Prostate gland (tissue), 2 donors: ENCODE data around the gene CST11. TPM values are rescaled to one million over a fixed set of nuclear protein-coding genes. Genes with fewer than 3 reads are reported as not detected.

Experiments
- DNase-seq: peaks from one replicate; pipeline ENCODE4 v3.0.0-alpha.2; 2019; ENCODE audit warnings: low spot score
- H3K27ac ChIP-seq, 2 donors: fragments of 200-600 bp; sonication (generic); 2 replicates each; pipeline ENCODE4 v1.5.1; 2017 to 2019
- H3K27me3 ChIP-seq: fragments of 200-600 bp; sonication (generic); replicated peaks from 2 replicates; pipeline ENCODE4 v1.5.1; 2019; ENCODE audit not compliant: insufficient read depth
- H3K36me3 ChIP-seq, 2 donors: fragments of 200-600 bp; sonication (generic); 1 replicate in 1 of 2; 2 replicates in 1 of 2; pipeline versions ENCODE4 v1.5.1 to v1.8.1; 2017 to 2019
- H3K4me1 ChIP-seq: fragments of 200-600 bp; sonication (generic); replicated peaks from 2 replicates; pipeline ENCODE4 v1.5.1; 2019
- H3K4me3 ChIP-seq, 2 donors: fragments of 200-600 bp; sonication (generic); 2 replicates each; pipeline ENCODE4 v1.5.1; 2017 to 2019
- H3K9me3 ChIP-seq: fragments of 200-600 bp; sonication (generic); 2 replicates; pipeline ENCODE4 v1.5.1; 2017
- CTCF ChIP-seq, 4 experiments: fragments of 200-600 bp in 2 of 4; fragments of 450-650 bp in 2 of 4; sonication (generic) in 2 of 4; IDR thresholded peaks; 1 replicate in 3 of 4; 2 replicates in 1 of 4; pipeline ENCODE4 v1.5.1; 2016 to 2019; ENCODE audit warnings: antibody characterized with exemption in 4 of 4, mild to moderate bottlenecking in 2 of 4, moderate library complexity in 2 of 4
- POLR2A ChIP-seq: fragments of 450-650 bp; IDR thresholded peaks from one replicate; pipeline ENCODE4 v1.6.1; 2016; ENCODE audit warnings: antibody characterized with exemption, mild to moderate bottlenecking
- POLR2AphosphoS5 ChIP-seq: sonication (generic); formaldehyde crosslinking; IDR thresholded peaks from one replicate; pipeline ENCODE4 v1.6.1; 2017; ENCODE audit warnings: antibody characterized with exemption
- WGBS: methylation state at CpG from one replicate; pipeline ENCODE4 v1.1.5; 2018; 5-methylcytosine and 5-hydroxymethylcytosine counted together
- intact Hi-C: fragments of 100-400 bp; cut with DNase I; formaldehyde crosslinking; loops from one replicate; pipeline ENCODE4 v1.14.2; 2022
- total RNA-seq, 2 donors: library from RNA; depleted of rRNA; stranded (reverse); fragments of >200 nt; gene quantifications; one replicate each; pipeline ENCODE4 v1.1.0, GENCODE V29; 2016

The CST11 gene
- total RNA-seq, 2 donors from 2014 or later, result not detected

GRCh38 chr20:23490817-23491216, 38.1 kb upstream of the CST11 start, which contains the start of gene CST8:
Gene CST8 (plus strand): TSS chr20:23491117. CDS start chr20:23491668, 551 bp downstream.
- no peak within 1 kb of the TSS for H3K4me3 ChIP-seq
- no peaks in the 10 kb centered on the region for H3K9me3 ChIP-seq
- TF ChIP-seq CTCF (IDR thresholded peaks at IDR 0.05) (no peak), POLR2A (no peak), POLR2AphosphoS5 (no peak)
- H3K27ac ChIP-seq, result no peak within 1 kb of the TSS
- intact Hi-C loops, result no loop called here
- H3K27me3 ChIP-seq, result no peaks in the 10 kb centered on the region
- no peaks in the 10 kb centered on the region for H3K36me3 ChIP-seq
- H3K4me1 ChIP-seq, result no peaks in the 10 kb centered on the region
- DNase-seq, result no peak
- WGBS, result 96% methylated on average over 5 of the region's 5 CpGs

DNA sequence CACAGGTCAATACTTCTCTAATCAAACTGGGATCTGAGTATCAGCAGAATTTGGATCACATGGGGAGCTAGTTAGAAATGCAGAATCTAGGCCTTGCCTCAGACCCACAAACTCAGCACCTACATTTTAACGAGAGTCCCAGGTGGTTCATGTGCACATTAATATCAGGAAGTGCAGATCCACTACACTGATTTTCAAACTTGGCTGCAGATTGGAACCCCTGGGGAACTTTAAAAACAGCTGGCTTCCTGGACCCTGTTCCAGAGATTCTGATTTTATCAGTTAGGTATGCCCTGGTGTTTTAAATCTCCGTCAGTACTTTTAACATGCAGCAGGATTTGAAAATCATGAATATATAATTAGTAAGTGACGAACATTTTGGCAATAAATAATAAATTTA, 36.3 kb upstream of the CST11 start:
- DNase-seq, result no peak
- H3K27ac ChIP-seq, result no peak overlapping the region
- WGBS, result 65% methylated on average over 3 of the region's 3 CpGs
- intact Hi-C loops, result no loop called here
- H3K36me3 ChIP-seq, result no peaks in the 10 kb centered on the region
- H3K4me1 ChIP-seq, result no peaks in the 10 kb centered on the region
- no peaks in the 10 kb centered on the region for H3K9me3 ChIP-seq
- no peak overlapping the region for H3K4me3 ChIP-seq
- no peaks in the 10 kb centered on the region for H3K27me3 ChIP-seq
- no peak for TF ChIP-seq POLR2A
- TF ChIP-seq POLR2AphosphoS5, result no peak
- TF ChIP-seq CTCF (IDR thresholded peaks at IDR 0.05), result no peak

DNA sequence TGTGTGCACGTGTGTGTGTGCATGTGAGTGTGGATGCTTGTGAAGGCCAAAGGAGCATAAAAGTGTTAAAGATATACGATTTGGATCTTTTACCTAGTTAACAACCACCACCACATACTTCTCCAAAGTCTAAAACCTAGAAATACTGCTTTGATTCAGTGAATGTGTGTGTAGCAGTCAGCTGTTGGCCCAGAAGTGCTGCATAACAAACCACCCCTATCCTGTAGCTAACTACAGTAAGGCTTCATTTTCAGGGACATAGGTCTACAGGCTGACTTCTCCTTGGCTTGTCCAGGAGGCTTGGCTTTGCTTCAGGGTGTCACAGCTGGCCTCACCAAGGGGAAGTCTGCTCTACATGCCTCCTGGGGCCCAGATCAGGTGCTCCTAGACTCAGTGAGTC, 35.8 kb upstream of the CST11 start:
- intact Hi-C loops, result no loop called here
- 90% methylated on average over 2 of the region's 2 CpGs for WGBS
- Histone ChIP-seq H3K27ac (no peak overlapping the region), H3K4me3 (no peak overlapping the region), H3K27me3 (no peaks in the 10 kb centered on the region), H3K36me3 (no peaks in the 10 kb centered on the region), H3K9me3 (no peaks in the 10 kb centered on the region), H3K4me1 (no peaks in the 10 kb centered on the region)
- DNase-seq, result no peak
- TF ChIP-seq CTCF (IDR thresholded peaks at IDR 0.05) (no peak), POLR2AphosphoS5 (no peak), POLR2A (no peak)

DNA sequence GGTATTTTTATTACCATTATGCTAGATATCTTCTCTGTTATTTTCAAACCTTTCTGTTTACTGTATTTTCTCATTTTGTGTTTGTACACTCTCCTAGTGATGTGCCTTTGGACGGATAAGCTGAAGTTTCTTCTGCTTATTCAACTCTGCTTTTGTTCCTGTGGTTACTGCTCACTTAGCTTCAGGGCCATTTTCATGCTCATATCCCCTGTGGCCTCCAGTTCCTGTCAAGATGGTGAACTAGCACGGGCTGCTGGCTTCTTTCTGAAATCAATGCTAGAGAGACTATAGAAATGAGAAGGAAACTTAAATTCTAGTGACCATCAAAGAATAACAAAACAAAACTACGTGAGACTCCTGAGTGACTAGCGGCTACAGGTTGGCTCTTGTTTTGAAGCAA, 31.4 kb upstream of the CST11 start:
- WGBS, result 47% methylated on average over 4 of the region's 4 CpGs
- H3K4me1 ChIP-seq, result no peaks in the 10 kb centered on the region
- H3K36me3 ChIP-seq, result no peaks in the 10 kb centered on the region
- H3K4me3 ChIP-seq, result no peak overlapping the region
- intact Hi-C loops, result no loop called here
- TF ChIP-seq POLR2A (no peak), POLR2AphosphoS5 (no peak), CTCF (IDR thresholded peaks at IDR 0.05) (no peak)
- H3K27ac ChIP-seq, result no peak overlapping the region
- no peaks in the 10 kb centered on the region for H3K27me3 ChIP-seq
- DNase-seq, result no peak
- H3K9me3 ChIP-seq, result no peaks in the 10 kb centered on the region

- no peak overlapping the region for H3K4me3 ChIP-seq
- TF ChIP-seq POLR2AphosphoS5, result no peak
- TF ChIP-seq POLR2A, result no peak
- TF ChIP-seq CTCF (IDR thresholded peaks at IDR 0.05), result no peak
- H3K27ac ChIP-seq, result no peak overlapping the region
- intact Hi-C loops, result no loop called here
- H3K4me1 ChIP-seq, result no peaks in the 10 kb centered on the region
- H3K9me3 ChIP-seq, result no peaks in the 10 kb centered on the region
- no peak for DNase-seq
- H3K27me3 ChIP-seq, result no peaks in the 10 kb centered on the region
- H3K36me3 ChIP-seq, result no peaks in the 10 kb centered on the region
- 68% methylated on average over 2 of the region's 2 CpGs for WGBS
Measured at GRCh38 chr20:23482138-23482537, 29.5 kb upstream of the CST11 start.
